NCI-H2107 (cell line): ENCODE results near the gene NEDD1.

Experiments used
- DNase-seq: peaks from one replicate; lab custom pipeline; 2025; lab: John Stamatoyannopoulos, UW

NEDD1 gene

DNA sequence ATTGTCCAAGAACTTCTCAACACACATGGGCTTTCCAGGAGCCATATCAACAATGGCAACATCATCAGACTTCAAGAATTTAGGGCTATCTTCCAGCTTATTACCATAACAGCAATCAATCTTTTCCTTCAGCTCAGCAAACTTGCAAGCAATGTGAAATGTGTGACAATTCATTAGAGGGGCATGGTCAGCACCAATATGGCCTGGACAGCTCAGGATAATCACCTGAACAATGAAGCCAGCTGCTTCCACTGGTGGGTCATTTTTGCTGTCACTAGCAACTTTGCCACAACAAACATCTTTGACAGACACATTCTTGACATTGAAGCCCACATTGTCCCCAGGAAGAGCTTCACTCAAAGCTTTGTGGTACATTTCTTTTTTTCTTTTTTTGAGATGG, 5.9 kb upstream of the NEDD1 start:
- DNase-seq, result no peak

- DNase-seq, result no peak
Observed at GRCh38 chr12:96902076-96902475, 5.0 kb upstream of the NEDD1 start.

- no peak for DNase-seq
Observed at GRCh38 chr12:96906498-96906848, 584 bp upstream of the NEDD1 start.

DNA sequence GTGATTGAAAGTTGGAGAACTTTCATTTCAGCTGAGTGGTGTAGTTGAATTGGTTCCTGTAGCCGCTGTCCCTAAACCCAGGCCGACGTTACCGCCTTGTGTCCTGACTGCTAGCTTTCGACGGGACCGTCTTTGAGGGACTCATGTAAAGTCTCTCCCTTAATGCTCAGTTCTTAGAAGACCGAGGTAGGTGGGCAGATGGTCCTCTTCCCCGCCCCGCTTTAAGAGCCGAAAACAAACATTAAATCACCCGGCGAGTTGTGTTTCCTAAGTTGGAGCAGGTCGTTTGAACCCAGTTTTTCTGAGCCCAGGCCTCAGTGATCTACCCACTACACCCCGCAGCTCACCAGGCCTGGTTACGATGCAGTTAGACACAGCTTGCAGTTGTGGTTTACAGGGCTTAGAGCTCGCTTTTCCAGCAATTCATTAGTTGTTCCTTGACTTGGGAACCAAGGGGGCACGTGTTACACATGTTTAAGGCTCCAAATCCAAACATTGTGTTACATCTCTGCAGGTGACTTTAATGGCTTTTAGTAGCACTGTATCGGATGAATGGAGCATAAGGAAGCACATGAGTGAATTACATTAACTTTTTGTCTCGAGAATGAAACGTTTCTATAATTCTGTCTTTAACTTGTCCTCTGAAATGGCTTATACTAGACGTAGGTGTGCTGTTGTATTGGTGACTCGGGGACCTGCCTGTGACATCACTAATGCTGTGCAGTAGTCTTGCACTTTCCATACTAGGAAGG, 790 bp downstream of the NEDD1 start:
- DNase-seq, result no peak

DNA sequence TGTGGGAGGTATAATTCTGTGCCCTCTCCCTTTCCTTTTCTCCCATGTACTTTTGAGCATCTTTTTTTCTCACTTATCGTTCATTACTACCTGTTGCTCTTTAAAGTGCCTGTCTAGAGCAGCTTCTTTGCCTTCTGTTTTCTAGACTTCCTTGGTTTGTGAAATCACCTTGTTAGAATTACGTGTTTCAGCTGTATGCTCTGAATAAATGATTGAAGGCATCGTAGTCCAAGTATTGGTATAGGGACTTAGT, 1.3 kb downstream of the NEDD1 start:
- DNase-seq, result no peak

DNA sequence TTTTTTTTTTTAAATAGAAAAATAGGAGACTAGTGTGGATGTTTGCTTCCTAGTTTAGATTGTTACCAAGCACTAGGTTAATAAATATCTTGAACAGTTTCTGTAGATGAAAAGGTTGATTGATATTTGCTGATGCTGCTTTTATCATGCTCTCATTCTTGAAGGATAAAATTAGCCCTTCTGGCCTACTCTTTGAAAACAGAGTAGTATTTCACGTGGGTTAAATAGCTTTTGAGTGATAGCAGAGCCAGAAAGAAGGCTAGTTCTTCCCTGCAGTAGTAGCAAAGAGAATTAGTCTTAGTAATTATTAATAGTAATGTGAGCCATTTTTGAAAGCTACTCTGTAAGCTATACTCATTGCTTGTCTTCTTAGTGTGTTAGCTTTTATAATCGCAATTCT, 5.2 kb downstream of the NEDD1 start:
- no peak for DNase-seq

GRCh38 chr12:96912943-96913342, 5.9 kb downstream of the NEDD1 start:
- no peak for DNase-seq

DNA sequence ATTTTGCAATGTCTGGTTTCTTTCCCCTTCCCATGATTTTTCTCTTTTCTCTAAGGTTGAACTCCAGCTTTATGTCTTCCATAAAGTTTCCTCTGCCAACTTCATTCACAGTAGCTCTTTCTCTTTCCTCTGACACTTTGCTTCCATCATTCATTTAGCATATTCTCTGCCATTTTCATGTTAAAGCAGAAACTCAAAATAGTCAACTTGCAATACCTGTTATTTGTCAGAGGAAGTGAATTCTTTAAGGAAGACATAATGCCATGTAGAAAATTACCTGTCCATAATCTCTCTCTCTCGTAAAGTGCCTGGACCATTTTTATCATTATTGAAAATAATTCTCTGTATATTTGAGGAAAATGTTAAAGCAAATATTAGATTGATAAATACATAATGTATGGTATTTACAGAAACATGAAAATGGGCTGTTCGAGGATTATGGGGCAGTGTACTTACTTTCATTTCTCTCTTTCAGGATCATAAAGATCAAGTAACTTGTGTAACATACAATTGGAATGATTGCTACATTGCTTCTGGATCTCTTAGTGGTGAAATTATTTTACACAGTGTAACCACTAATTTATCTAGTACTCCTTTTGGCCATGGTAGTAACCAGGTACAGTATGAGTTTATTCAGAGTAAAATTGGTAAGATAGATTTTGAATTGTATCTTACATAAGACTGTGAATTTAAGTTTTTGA, 12.6 kb downstream of the NEDD1 start:
- no peak for DNase-seq

- no peak for DNase-seq
Observed at GRCh38 chr12:96948782-96949181, 41.7 kb downstream of the NEDD1 start.

DNA sequence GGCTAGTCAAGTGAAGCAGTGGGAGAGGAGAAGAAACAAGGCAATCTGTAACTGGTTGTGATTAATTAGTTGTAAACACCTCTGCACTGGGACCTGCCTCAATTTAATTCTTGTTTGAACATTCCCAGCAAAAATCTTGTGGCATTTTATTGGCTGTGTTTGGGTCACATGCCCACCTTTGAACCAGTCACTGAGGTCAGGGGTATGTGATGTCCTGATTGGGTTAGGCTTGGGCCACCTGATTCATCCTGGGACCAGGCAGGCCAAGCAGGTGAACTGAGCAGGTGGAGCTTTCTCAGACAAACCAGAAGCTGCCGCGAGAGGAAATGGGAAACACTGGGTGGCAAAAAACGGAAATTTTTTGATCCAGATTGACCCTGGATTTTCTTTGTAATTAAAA, 72.5 kb downstream of the NEDD1 start:
- DNase-seq, result no peak

GRCh38 chr12:96980991-96981414, 73.9 kb downstream of the NEDD1 start:
- DNase-seq, result no peak

- DNase-seq, result no peak
Observed at GRCh38 chr12:96981911-96982310, 74.9 kb downstream of the NEDD1 start.

DNA sequence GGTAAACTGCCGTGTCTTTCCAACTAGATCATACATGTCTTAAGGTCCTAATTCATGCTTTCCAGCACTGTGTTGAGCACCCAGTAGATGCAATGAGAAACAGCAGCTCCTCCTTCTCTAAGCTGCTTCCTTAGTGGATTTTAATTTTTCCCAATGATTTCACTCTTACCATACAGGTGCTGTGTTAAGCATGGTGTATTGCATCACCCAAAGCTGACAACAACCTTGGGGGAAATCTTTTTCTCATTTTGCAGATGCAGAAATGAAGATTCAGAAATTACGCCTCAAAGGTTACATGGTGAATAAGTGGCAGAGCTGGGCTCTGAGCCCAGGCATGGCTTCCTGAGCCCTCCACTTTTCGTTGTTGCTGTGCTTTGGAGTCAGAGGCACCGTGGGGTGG, 75.6 kb downstream of the NEDD1 start:
- DNase-seq, result no peak

- no peak for DNase-seq
Observed at GRCh38 chr12:96985515-96986362, 78.7 kb downstream of the NEDD1 start.

- no peak for DNase-seq
Observed at GRCh38 chr12:96986883-96987523, 79.9 kb downstream of the NEDD1 start.

DNA sequence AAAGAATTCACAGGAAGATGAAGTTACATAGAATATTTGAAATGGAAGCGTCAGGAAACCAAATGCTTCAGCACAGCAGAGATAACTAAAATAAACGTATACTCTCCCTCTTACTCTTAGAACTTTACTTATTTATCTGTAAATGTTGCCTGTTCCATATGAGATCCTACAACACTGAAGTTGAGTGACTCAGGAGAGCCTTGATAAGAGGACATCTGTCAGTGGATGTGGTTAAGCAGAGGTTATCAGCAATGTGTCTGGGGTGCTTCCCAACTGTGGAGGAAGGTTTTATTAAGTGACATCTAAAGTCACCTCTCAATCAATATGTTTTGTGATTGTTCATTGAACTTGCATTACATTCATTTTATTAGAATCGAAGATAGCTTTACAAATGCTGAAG, 81.9 kb downstream of the NEDD1 start:
- no peak for DNase-seq

DNA sequence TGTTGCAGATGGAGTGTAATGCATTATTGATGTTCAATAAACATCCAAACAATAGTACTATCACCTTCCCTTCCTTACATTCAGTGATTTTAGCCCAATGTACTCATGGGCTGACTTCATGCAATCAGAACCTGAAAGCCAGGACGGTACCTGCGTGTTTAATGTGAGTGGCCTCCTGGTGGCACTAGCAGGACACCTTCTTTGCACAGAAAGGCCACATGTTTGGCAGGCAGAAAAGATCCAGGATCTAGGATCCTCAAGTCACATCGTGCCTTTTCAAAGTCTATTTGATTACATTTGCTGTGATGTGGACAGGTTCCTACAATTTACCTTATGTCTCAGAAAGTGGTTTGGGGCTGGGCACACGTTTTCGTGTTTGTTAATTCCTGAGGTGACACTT, 82.9 kb downstream of the NEDD1 start:
- peak; percentile 29 for DNase-seq

DNA sequence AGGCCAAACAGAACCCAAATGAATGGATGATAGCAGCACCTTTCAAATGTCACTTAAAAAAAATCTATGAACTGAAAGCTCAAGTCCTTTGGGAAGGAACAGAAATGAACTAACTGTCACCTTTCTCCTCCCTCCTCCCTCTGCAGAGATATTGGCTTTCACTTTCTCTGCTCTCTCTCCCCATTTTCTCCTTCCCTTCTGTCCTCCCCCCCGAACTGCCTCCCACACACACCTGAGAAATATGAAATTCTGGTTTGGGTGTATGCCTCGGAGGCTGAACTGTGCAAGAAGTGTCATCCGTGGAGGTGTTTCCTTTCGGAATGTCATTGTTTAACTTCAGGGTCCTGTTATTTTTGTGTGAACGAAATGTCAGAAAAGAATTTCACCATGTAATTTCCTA, 87.8 kb downstream of the NEDD1 start:
- DNase-seq, result no peak

DNA sequence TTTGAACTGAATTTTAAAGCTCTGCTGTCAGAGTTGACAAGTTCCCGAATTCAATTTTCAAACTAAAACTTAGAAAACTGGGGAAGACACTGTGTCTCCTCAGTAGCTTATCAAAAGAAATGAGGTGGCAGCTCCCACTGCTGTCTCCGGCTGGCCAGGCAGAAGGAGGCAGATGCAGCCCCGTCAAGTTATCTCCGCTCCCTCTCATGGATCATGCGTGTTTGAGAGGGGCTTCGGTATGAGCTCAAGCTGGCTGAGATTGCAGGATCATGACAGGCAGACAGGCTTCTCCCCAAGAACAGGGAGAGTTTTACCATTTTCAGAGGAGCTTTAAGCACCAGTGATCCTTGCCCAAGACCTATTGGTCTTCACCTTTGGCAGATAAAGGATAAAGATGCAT, 88.8 kb downstream of the NEDD1 start:
- DNase-seq, result no peak

- no peak for DNase-seq
Observed at GRCh38 chr12:96997797-96998484, 90.9 kb downstream of the NEDD1 start.

- DNase-seq, result no peak
Observed at GRCh38 chr12:97003276-97003675, 96.2 kb downstream of the NEDD1 start.
